Kidney epithelial cell (primary cell): Measurements from ENCODE around the gene RHBG. TPM values are rescaled to one million over a fixed set of nuclear protein-coding genes. Genes with fewer than 3 reads are reported as not detected.
A peak's percentile ranks its signal among the peaks of the same experiment; 100 is the strongest.

Source experiments
- DNase-seq: peaks from one replicate; pipeline ENCODE4 v3.0.0-alpha.2; 2010; ENCODE audit warnings: low read depth
- H3K27me3 ChIP-seq: 2 replicates; pipeline ENCODE4 v1.6.0; 2011; ENCODE audit warnings: low read length; ENCODE audit not compliant: control insufficient read depth, insufficient read depth
- H3K36me3 ChIP-seq: 2 replicates; pipeline ENCODE4 v1.5.1; 2011; ENCODE audit warnings: low read length; ENCODE audit not compliant: control insufficient read depth, insufficient read depth
- H3K4me3 ChIP-seq: 2 replicates; pipeline ENCODE4 v1.5.1; 2011; ENCODE audit warnings: low read depth, mild to moderate bottlenecking, control low read depth, low read length
- CTCF ChIP-seq: IDR thresholded peaks from 2 replicates; pipeline ENCODE4 v1.5.1; 2011; ENCODE audit warnings: mild to moderate bottlenecking, moderate library complexity, low read length, control low read depth, inconsistent platforms; ENCODE audit not compliant: insufficient read depth, poor library complexity, severe bottlenecking
- total RNA-seq: library from RNA; depleted of rRNA; stranded (reverse); fragments of >200 nt; gene quantifications from 2 replicates; pipeline ENCODE4 v1.2.3, GENCODE V29; 2015

Gene RHBG
- total RNA-seq, 1 donor from 2014 or later: not detected

GRCh38 chr1:156416993-156417392 is 48.0 kb downstream of the RHBG start:
- DNase-seq: no peak
- TF ChIP-seq CTCF: no peak
- Histone ChIP-seq H3K36me3 (no peaks in the 10 kb centered on the region), H3K27me3 (peaks cover 61% of the 10 kb centered on the region), H3K4me3 (no peak overlapping the region)

DNA sequence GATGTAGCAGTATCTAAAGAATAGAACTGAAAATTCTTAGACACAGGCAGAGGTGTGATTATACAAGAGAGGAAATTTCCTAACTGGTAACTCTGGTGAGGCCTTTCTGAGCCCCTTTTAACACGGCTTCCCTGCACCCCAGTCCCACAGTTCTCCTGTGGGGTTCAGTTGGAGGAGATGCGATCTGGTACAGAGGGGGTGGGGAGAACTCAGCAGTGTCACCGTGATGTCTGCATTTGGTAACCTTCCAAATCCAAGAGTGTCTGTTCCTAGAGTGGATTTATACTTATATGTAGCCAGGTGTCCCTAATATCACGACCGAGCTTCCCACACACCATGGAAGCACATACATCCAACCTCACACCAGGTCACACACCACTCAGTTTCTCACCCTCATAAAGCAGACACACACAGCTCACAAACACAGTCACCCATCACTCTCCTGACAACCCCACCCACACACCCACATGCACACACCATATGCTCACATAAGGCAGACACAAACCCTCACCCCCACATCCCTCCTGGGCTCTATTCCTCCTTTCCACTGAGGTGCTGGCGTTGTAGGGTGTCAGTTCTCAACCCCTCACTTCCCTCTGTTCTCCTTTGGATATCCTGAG is 48.5 kb downstream of the RHBG start:
- Histone ChIP-seq H3K4me3 (no peak overlapping the region), H3K36me3 (no peaks in the 10 kb centered on the region), H3K27me3 (peaks cover 61% of the 10 kb centered on the region)
- TF ChIP-seq CTCF: no peak
- no peak for DNase-seq

GRCh38 chr1:156418416-156419070 is 49.5 kb downstream of the RHBG start:
- TF ChIP-seq CTCF: no peak
- DNase-seq: no peak
- peaks cover 69% of the 10 kb centered on the region for H3K27me3 ChIP-seq
- H3K4me3 ChIP-seq: no peak overlapping the region
- H3K36me3 ChIP-seq: no peaks in the 10 kb centered on the region

DNA sequence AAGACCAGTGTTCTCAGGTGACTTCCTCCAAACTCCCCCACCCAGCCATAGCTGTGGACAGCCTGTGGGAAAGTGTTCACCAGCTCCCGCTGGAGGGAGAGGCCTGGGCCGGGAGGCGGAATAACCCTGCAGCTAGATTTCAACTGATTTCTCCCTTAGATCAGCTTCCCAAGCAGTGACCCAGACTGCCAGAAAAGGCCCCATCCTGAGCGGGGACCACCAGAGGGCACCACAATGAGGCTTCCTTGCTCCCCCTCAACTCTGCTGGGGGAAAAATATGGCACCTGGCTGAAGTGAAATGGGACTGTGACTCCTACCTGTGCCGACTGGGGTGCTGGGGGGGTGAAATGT is 50.8 kb downstream of the RHBG start:
- TF ChIP-seq CTCF: peak; percentile 27
- DNase-seq: no peak
- Histone ChIP-seq H3K4me3 (no peak overlapping the region), H3K36me3 (no peaks in the 10 kb centered on the region), H3K27me3 (peaks cover 71% of the 10 kb centered on the region)

GRCh38 chr1:156420205-156421061 is 51.4 kb downstream of the RHBG start:
- Histone ChIP-seq H3K27me3 (peaks cover 74% of the 10 kb centered on the region), H3K36me3 (no peaks in the 10 kb centered on the region), H3K4me3 (no peak overlapping the region)
- TF ChIP-seq CTCF: no peak
- DNase-seq: no peak
